Activated naive CD8-positive, alpha-beta T cell treated with anti-CD3 and anti-CD28 coated beads, Interleukin-2, amount 10 ng/mL, durations not matched to agents 7 days and 5 days (primary cell): ENCODE results near the gene RBM26. TPM values are rescaled to one million over a fixed set of nuclear protein-coding genes. Genes with fewer than 3 reads are reported as not detected.

Experiments
- ATAC-seq: fragments of 150-1000 bp; cut with Tn5 transposase; one replicate; pipeline ENCODE4 v1.10.0; 2021; ENCODE audit warnings: low read depth, moderate library complexity
- POLR2A ChIA-PET: fragments of 350-600 bp; sonication (Branson Sonifier 250); formaldehyde crosslinking; loops from one replicate; lab custom pipeline; 2021; ENCODE audit warnings: antibody characterized with exemption; lab: Charles Lee
- DNase-seq: peaks from one replicate; pipeline ENCODE4 v3.0.0; 2021
- H3K27ac Mint-ChIP-seq: one replicate; pipeline ENCODE4 v1.8.0; 2022; ENCODE audit warnings: mild to moderate bottlenecking, mixed read lengths
- H3K27me3 Mint-ChIP-seq: one replicate; pipeline ENCODE4 v1.8.0; 2022; ENCODE audit warnings: mild to moderate bottlenecking, moderate library complexity, mixed read lengths
- H3K36me3 Mint-ChIP-seq: one replicate; pipeline ENCODE4 v1.8.0; 2021; ENCODE audit warnings: mild to moderate bottlenecking, mixed read lengths
- H3K4me1 Mint-ChIP-seq: one replicate; pipeline ENCODE4 v1.8.0; 2021; ENCODE audit warnings: mixed read lengths
- H3K4me3 Mint-ChIP-seq: one replicate; pipeline ENCODE4 v1.8.0; 2022; ENCODE audit warnings: mild to moderate bottlenecking, moderate library complexity, mixed read lengths
- H3K9me3 Mint-ChIP-seq: one replicate; pipeline ENCODE4 v1.8.0; 2021; ENCODE audit warnings: mixed read lengths
- total RNA-seq, 2 experiments: library from RNA; stranded (reverse); gene quantifications; one replicate each; pipeline ENCODE4 v1.2.3, GENCODE V29; 2021

The RBM26 gene
- total RNA-seq, 2 experiments from 2014 or later, result 64.8 to 66.1 TPM

DNA sequence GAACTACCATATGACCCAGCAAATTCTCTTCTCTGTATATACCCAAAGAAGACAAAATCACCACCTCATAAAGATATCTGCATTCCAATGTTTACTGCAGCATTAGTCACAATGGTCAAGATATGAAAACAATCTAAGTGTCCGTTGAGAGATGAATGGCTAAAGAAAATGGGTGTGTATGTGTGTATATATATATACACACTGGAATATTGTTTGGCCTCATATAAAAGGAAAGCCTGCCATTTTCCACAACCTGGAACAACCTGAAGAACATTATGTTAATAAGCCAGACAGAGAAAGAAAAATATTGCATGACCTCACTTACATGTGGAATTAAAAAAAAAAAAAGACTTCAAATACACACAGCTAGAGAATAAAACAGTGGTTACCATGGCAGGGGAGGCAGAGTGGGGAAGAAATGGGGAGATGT, 29.5 kb upstream of the RBM26 start:
- ATAC-seq, result no peak
- peaks cover 2% of the 10 kb centered on the region for H3K27me3 Mint-ChIP-seq
- H3K4me1 Mint-ChIP-seq, result peaks cover 1% of the 10 kb centered on the region
- H3K9me3 Mint-ChIP-seq, result no peaks in the 10 kb centered on the region
- POLR2A ChIA-PET, result no interaction called here
- H3K4me3 Mint-ChIP-seq, result no peak overlapping the region
- H3K36me3 Mint-ChIP-seq, result no peaks in the 10 kb centered on the region
- H3K27ac Mint-ChIP-seq, result no peak overlapping the region
- DNase-seq, result no peak

DNA sequence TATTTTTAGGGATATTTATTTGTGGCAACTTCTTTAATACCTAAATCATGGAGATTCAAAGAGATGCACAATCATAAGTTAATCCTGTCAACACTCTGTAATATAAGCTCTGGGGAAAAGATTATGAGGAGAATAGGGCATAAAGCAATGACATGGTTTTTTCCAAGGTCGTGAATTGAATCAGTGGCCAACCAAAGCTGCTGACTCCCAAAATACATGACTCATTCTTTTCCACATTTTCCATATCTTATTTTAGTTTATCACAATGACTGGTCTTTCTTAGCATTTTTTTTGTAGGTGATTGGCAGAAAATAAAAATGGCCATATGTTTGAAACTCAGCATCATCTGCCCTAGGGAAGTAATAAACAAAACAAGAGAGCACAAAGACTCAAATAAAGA, 28.5 kb upstream of the RBM26 start:
- no peaks in the 10 kb centered on the region for H3K36me3 Mint-ChIP-seq
- no peak overlapping the region for H3K27ac Mint-ChIP-seq
- H3K4me3 Mint-ChIP-seq, result no peak overlapping the region
- no peaks in the 10 kb centered on the region for H3K9me3 Mint-ChIP-seq
- DNase-seq (no peak), ATAC-seq (no peak)
- H3K27me3 Mint-ChIP-seq, result peaks cover 2% of the 10 kb centered on the region
- POLR2A ChIA-PET, result no interaction called here
- H3K4me1 Mint-ChIP-seq, result peaks cover 1% of the 10 kb centered on the region

DNA sequence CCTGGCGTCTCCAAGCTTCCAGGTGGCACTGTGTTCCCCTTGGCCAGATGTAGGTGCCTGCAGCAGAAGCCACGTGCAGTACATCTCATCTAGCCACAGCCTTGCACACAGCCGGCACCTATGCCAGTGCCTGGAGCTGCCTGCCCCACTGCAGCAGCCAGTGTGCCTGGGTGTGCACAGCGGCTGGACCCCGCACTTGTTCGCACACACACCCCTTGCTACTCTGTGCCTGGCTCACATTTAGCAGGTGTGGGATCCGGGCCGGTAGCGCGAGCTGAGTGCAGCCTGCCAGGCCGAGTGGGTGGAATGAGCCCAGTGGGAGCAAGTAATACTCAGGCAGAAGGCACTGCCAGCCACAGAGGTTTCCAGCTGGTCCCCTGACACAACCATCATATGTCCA, 26.9 kb upstream of the RBM26 start:
- POLR2A ChIA-PET, result no interaction called here
- ATAC-seq (no peak), DNase-seq (no peak)
- Mint-ChIP-seq H3K9me3 (peaks cover 2% of the 10 kb centered on the region), H3K4me1 (peaks cover 2% of the 10 kb centered on the region), H3K27ac (no peak overlapping the region), H3K36me3 (no peaks in the 10 kb centered on the region), H3K4me3 (no peak overlapping the region), H3K27me3 (peaks cover 2% of the 10 kb centered on the region)

DNA sequence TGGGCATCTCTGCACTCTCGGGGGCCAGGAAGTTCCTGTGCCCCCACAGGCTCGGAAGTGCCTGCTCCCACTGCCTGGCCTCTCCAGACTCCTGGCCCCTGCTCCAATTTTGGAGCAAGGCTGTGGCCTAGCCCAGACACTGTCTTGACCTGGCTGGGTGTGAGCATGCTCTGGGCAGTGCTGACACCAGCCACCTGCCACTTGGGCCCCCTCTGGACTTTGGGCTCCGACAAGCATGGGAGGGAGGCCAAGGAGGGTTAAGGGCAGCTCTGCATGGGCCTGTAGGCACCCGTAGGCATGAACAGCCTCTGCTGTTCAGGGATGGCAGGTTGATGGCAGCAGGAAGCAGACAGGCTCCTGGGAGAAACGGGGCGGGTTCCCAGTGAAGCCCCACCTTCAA, 26.0 kb upstream of the RBM26 start:
- Mint-ChIP-seq H3K36me3 (no peaks in the 10 kb centered on the region), H3K27me3 (peaks cover 2% of the 10 kb centered on the region), H3K4me3 (no peak overlapping the region), H3K4me1 (peaks cover 4% of the 10 kb centered on the region), H3K9me3 (peaks cover 2% of the 10 kb centered on the region), H3K27ac (no peak overlapping the region)
- ATAC-seq (no peak), DNase-seq (no peak)
- POLR2A ChIA-PET, result no interaction called here

DNA sequence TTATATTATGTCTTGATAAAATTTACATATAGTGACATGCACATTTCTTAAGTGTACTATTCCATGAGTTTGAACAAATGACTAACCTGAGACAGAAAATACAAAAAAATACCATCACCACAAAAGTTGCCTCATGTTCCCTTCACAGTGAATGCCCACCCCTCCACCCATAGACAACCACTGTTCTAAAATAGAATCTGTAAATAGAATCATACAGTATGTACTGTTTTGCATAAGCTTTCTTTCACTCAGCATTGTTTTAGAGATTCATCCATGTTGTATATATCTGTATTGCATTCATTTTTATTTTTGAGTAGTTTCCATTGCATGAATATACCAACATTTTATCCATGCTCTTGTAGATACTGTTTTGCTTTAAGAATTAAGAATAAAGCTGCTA, 23.3 kb upstream of the RBM26 start:
- no peak for DNase-seq
- H3K27ac Mint-ChIP-seq, result no peak overlapping the region
- POLR2A ChIA-PET, result no interaction called here
- ATAC-seq, result no peak
- peaks cover 5% of the 10 kb centered on the region for H3K27me3 Mint-ChIP-seq
- H3K36me3 Mint-ChIP-seq, result no peaks in the 10 kb centered on the region
- no peak overlapping the region for H3K4me3 Mint-ChIP-seq
- peaks cover 2% of the 10 kb centered on the region for H3K9me3 Mint-ChIP-seq
- peaks cover 4% of the 10 kb centered on the region for H3K4me1 Mint-ChIP-seq

DNA sequence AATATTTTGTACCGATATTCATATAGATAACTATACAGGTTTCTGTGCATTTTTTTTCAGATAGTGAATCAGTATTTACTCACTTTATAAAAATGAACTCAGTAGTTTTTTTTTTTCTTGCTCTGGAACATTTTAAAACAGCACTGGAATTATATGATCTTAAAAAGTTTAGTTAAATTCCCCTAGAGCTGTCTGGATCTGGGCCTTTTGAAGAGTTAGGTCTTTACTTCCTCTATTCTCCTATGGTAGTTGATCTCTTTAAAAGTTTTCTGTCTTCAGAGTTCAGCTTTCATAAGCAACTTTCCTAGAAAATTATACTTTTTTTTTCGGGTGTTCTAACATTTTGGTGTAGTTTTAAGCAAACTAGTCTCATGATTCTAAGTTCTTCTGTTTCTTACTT, 21.8 kb upstream of the RBM26 start:
- Mint-ChIP-seq H3K9me3 (peaks cover 2% of the 10 kb centered on the region), H3K27me3 (peaks cover 2% of the 10 kb centered on the region), H3K4me1 (peaks cover 4% of the 10 kb centered on the region), H3K27ac (no peak overlapping the region), H3K4me3 (no peak overlapping the region), H3K36me3 (no peaks in the 10 kb centered on the region)
- POLR2A ChIA-PET, result no interaction called here
- ATAC-seq, result no peak
- DNase-seq, result no peak

DNA sequence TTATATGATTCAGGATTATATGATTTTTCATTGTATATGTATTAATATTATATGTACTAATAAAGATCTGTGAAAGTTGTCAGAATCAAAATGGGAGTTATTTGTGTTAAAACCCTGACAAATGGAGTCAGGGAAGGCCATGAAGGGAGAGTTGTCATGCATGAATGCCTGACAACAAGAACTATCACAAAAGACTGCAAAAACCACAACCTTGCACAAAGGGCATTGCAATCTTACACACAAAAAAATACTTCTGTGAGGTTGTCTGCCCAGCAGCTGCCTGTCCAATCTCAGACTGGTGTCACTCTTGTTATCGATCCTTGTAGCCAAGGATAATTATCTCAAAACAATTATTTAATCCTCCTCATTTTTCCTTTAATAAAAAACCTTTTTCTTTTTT, 21.2 kb upstream of the RBM26 start:
- DNase-seq (no peak), ATAC-seq (no peak)
- no peaks in the 10 kb centered on the region for H3K36me3 Mint-ChIP-seq
- H3K9me3 Mint-ChIP-seq, result peaks cover 2% of the 10 kb centered on the region
- peaks cover 4% of the 10 kb centered on the region for H3K4me1 Mint-ChIP-seq
- H3K27me3 Mint-ChIP-seq, result peaks cover 2% of the 10 kb centered on the region
- POLR2A ChIA-PET, result no interaction called here
- no peak overlapping the region for H3K4me3 Mint-ChIP-seq
- no peak overlapping the region for H3K27ac Mint-ChIP-seq

DNA sequence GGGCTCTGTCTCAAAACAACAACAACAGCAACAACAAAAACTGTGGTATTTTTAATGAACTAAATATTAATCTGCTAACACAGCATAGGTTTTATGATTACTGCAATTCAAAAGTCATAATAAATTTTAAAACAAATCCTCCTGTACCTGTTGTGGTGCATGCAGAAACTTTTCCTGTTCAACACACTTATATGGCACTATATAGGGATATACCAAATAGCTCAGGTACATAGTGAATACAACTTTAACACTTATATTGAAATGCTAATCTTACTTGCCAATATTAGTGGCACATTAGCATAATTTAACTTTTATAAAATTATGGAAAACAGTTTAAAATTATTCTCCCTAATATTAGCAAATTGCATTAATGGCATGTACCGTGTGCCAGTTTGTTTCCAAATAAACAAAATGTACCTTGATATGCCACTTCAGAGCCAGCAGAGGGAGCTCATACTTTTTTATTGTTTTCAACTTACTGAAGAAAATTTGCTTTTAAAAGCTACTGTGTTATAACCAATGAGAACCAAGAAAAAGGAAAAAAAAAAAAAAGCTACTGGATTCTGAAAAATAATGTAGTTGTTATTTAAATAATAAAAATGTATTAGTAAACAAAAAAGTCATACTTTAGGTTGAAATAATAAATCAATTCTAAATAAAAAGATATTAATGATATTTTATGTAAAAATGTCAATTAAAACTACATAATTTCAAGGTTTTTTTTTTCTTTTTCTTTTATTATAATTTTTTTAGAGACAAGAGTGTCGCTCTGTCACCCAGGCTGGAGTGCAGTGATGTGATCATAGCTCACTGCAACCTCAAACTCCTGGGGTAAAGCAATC, 18.0 kb upstream of the RBM26 start:
- Mint-ChIP-seq H3K27me3 (peaks cover 2% of the 10 kb centered on the region), H3K4me3 (no peak overlapping the region), H3K36me3 (no peaks in the 10 kb centered on the region), H3K27ac (no peak overlapping the region), H3K9me3 (peaks cover 1% of the 10 kb centered on the region), H3K4me1 (peaks cover 4% of the 10 kb centered on the region)
- DNase-seq (no peak), ATAC-seq (peak; percentile 42)
- POLR2A ChIA-PET, result interaction anchor here (0.9 to 1.1 kb wide), 3 partner anchors 61 to 118 kb away, joined by 3 to 4 read pairs (median 3); no protein-coding TSS in a partner anchor

DNA sequence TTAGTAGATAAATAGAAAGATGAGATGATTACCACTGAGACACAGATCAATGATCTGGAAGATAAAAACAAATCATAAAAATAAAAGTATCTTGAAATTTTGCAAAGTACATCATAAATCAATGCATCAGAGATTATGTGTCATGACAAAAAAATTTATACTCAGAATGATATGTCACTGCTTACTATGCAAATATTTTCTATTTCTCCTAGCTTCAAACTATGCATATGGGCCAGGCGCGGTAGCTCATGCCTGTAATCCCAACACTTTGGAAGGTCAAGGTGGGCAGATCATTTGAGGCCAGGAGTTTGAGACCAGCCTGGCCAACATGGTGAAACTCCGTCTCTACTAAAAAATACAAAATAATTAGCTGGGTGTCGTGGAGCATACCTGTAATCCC, 17.3 kb upstream of the RBM26 start:
- Mint-ChIP-seq H3K9me3 (no peaks in the 10 kb centered on the region), H3K4me1 (peaks cover 4% of the 10 kb centered on the region), H3K27me3 (peaks cover 2% of the 10 kb centered on the region), H3K4me3 (no peak overlapping the region), H3K36me3 (no peaks in the 10 kb centered on the region), H3K27ac (no peak overlapping the region)
- no peak for ATAC-seq
- no peak for DNase-seq
- POLR2A ChIA-PET, result no interaction called here

DNA sequence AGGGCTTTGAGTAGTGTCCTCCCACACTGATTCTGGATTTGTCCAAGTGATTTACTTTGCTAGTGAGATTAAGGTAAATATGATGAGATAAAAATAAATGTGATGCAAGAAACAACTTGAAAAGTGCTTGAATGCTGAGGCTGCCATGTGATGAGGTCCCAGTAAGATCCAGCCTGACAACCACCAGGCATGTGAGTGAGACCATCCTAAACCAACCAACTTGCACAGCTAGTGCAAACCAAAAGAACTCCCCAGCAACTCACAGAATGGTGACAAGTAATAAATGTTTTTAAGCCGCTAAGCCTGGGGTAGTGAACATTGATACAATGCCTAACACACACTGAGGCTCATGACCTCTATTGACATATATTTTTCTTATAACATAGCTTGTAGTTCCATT, 13.3 kb upstream of the RBM26 start:
- Mint-ChIP-seq H3K27me3 (no peaks in the 10 kb centered on the region), H3K4me1 (peaks cover 5% of the 10 kb centered on the region), H3K4me3 (no peak overlapping the region), H3K36me3 (peaks cover 3% of the 10 kb centered on the region), H3K9me3 (no peaks in the 10 kb centered on the region), H3K27ac (no peak overlapping the region)
- DNase-seq (no peak), ATAC-seq (no peak)
- POLR2A ChIA-PET, result no interaction called here

DNA sequence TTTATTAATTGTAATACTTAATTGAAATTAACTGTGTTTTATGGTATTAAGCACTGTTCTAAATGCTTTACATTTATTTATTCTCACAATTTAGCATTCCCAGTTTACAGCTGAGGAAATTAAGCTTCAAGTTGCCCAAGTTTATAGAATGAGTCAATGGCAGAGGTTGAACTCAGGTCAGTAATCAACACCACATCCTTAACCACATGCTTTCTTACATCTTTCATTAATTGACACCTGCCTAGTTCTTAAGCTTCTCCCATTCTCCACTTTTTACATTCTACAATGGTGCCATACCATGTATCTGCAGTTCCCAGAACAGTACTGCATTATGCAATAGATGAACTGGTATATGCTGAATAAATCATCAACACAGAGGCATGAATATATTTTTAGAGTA, 11.7 kb upstream of the RBM26 start:
- H3K4me3 Mint-ChIP-seq, result no peak overlapping the region
- H3K27ac Mint-ChIP-seq, result no peak overlapping the region
- H3K4me1 Mint-ChIP-seq, result peaks cover 5% of the 10 kb centered on the region
- peaks cover 3% of the 10 kb centered on the region for H3K36me3 Mint-ChIP-seq
- no peak for DNase-seq
- H3K27me3 Mint-ChIP-seq, result no peaks in the 10 kb centered on the region
- POLR2A ChIA-PET, result no interaction called here
- no peaks in the 10 kb centered on the region for H3K9me3 Mint-ChIP-seq
- ATAC-seq, result no peak

DNA sequence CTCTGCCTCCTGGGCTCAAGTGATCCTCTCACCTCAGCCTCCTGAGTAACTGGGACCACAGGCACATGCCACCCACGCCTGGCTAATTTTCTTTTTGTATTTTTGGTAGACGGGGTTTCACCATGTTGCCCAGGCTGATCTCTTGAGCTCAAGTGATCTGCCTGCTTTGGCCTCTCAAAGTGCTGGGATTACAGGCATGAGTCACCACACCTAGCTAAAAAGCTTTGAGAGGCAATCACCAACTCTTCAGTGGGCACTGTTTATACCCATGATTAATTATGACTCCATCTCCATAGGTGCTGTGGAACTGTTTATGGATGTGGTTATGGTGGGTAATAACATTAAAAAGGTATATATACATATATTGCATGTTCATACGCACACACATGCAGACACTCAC, 7.5 kb upstream of the RBM26 start:
- no peak for DNase-seq
- Mint-ChIP-seq H3K36me3 (peaks cover 6% of the 10 kb centered on the region), H3K27me3 (no peaks in the 10 kb centered on the region), H3K4me3 (no peak overlapping the region), H3K9me3 (no peaks in the 10 kb centered on the region), H3K4me1 (peaks cover 7% of the 10 kb centered on the region), H3K27ac (no peak overlapping the region)
- POLR2A ChIA-PET, result no interaction called here
- ATAC-seq, result no peak

DNA sequence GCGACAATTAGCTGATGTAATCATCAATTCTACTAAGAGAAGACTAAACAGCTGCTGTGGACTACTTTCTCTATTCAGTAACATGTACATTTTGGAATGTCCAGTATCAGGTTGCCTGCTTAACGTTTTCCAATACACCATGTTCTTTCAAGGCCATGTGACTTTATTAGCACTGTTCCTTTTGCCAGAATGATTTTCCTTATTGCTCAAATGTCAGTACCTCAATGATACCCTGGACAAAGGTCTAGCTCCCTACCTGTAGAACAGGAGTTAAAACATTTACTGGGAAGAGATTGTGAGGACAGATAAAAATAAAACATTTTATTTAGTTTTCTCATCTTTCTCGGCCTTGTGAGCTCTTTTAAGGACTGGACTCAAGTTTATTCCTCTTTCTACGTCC, 3.8 kb upstream of the RBM26 start:
- Mint-ChIP-seq H3K4me1 (peaks cover 18% of the 10 kb centered on the region), H3K4me3 (no peak overlapping the region), H3K36me3 (peaks cover 10% of the 10 kb centered on the region), H3K27ac (no peak overlapping the region), H3K9me3 (no peaks in the 10 kb centered on the region), H3K27me3 (no peaks in the 10 kb centered on the region)
- POLR2A ChIA-PET, result no interaction called here
- ATAC-seq (no peak), DNase-seq (no peak)

DNA sequence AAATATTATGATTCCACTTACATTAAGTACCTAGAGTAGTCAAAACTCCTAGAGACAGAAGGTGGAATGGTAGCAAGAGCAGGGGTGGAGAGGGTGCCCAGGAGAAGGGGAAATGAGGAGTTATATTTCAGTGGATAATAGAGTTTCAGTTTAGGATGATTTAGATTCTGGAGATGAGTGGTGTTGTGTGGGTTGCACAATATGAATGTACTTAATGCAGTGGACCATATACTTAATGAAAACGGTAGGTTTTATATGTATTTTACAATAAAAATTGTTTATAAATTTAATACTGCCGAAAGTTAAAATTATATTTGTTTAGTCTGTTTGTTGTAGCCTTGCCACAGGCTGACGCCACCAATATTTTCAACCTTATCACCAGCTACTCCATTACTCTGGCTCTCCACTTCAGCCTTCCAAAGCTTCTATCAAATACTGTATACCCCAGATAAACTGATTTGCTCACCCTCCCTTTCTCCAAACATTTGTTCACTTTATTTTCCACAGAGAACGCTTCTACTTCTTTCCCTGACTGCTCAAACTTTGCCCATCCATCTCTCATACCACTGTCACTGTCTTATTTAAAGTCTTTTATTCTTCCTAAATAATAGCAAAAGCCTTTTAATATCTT, 1.4 kb upstream of the RBM26 start:
- POLR2A ChIA-PET, result interaction anchor here (0.6 to 3.4 kb wide), 2 partner anchors 9 to 14 kb away, joined by 3 to 18 read pairs; no protein-coding TSS in a partner anchor

More for the DNA sequence above, 1.4 kb upstream of the RBM26 start:
- Mint-ChIP-seq H3K4me1 (peaks cover 24% of the 10 kb centered on the region), H3K27me3 (no peaks in the 10 kb centered on the region), H3K9me3 (no peaks in the 10 kb centered on the region), H3K4me3 (peak overlapping the region; percentile 91), H3K36me3 (peaks cover 10% of the 10 kb centered on the region), H3K27ac (peak overlapping the region; percentile 96)
- DNase-seq (no peak), ATAC-seq (no peak)
